HG02884 (cell line): Measurements from ENCODE around the gene COA3.
"Not testable (repeated sequence)": the region's sequence is repeated elsewhere in the genome, so short reads cannot be mapped to it uniquely, and the experiment has no call there.

ENCODE experiments used
- ATAC-seq: cut with Tn5 transposase; IDR thresholded peaks from one replicate; pipeline ENCODE4 v1.9.1; 2021; ENCODE audit warnings: mild to moderate bottlenecking, moderate library complexity; ENCODE audit not compliant: unreplicated experiment

The COA3 gene

GRCh38 chr17:42782166-42783061 lies 16.1 kb downstream of the COA3 start:
- no peak for ATAC-seq

GRCh38 chr17:42781639-42782165 lies 16.8 kb downstream of the COA3 start:
- ATAC-seq, result no peak

DNA sequence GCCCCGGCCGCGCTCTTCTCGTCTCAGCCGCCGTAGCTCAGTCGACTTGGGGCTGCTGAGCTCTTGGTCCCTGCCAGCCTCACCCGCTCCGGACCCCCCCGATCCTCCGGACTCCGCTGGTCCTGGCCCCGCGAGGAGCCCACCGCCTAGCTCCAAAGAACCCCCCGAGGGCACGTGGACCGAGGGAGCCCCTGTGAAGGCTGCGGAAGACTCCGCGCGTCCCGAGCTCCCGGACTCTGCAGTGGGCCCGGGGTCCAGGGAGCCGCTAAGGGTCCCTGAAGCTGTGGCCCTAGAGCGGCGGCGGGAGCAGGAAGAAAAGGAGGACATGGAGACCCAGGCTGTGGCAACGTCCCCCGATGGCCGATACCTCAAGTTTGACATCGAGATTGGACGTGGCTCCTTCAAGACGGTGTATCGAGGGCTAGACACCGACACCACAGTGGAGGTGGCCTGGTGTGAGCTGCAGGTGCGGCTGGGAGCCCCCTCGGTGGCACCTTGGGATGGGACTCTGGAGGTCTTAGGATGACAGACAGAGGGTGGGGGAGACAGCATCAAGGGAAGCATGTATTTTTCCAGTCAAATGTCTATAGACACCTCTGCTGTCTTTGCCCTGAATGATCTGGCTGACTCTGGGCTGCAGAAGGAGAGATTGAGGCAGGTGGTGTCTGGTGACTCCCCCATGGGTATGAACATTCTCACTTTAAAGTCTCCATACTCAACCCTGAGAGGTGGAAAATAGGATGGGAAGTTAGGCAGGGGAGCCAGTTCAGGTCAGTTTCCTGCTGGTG lies 17.5 kb downstream of the COA3 start:
- ATAC-seq, result no peak

- no peak for ATAC-seq
These were observed 18.3 kb downstream of the COA3 start, which contains the start of gene WNK4 for GRCh38 chr17:42779936-42780850. WNK4 (plus strand) TSS chr17:42780610; CDS start chr17:42780699, 89 bp downstream.

GRCh38 chr17:42779304-42779935 lies 19.1 kb downstream of the COA3 start:
- no peak for ATAC-seq

DNA sequence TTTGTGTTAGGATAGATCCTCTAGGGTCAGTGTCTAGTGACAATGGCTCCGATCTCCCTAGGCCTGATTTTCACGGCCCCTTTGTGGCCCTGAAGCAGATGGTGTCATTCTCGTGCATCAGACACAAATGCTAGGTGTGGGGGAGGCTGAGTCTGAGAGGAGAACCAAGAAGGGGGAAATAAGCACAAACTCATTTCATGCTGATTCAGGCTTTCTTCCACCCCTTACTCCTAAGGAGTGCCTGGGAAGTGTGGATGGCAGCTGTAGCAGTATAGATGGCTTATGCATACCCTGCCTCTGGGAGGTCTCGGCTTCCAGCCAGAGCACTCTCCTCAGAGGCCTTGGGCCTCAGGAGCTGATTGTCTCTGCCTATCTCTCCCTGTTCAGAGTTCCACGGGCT lies 19.9 kb downstream of the COA3 start:
- no peak for ATAC-seq

DNA sequence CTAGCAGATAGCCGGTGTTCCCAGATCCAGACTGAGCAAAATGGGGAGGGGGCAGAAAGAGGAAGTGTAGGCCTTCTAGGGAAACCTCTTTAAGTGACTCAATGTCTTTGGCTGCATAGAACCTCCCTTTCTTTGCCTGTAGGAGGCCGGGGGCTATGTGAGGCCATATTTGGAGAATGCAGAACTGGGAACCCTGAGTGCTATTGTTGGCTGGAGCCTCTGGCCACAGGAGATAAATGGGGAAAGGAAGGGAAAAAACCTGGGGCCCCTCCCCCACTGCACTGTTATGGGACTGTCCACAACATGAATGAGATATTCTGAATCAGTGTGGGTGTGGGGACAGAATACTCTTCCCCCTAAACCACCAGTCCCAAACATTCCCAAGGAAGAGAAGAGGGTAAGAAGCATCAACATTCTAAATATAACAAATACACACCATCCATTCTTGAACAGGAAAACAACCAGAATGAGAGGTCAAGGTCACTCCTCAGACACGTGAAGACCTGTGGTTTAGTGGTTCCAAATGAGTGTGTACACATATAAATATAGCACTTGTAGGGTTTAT lies 22.9 kb downstream of the COA3 start:
- no peak for ATAC-seq

- no peak for ATAC-seq
These were observed 24.3 kb downstream of the COA3 start for GRCh38 chr17:42774066-42774745.

- ATAC-seq, result no peak
These were observed 25.0 kb downstream of the COA3 start, which contains the start of gene VPS25 for GRCh38 chr17:42773290-42774035. VPS25 (plus strand) TSS chr17:42773449; CDS start chr17:42773476, 27 bp downstream.

DNA sequence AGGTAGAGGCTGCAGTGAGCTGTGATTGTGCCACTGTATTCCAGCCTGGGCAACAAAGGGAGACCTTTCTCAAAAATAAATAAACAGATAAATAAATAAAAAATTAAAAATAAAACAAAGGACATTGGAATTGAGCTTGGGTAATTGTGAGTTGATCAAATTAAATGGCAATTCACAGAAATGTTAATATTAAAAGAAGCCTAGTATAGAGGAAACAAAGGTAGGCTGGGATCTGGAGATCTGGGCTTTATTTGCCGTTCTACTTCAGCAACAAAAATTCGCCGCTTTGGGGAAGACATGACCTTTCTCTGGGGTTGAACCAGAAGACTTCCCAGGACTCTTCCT lies 25.6 kb downstream of the COA3 start:
- no peak for ATAC-seq

DNA sequence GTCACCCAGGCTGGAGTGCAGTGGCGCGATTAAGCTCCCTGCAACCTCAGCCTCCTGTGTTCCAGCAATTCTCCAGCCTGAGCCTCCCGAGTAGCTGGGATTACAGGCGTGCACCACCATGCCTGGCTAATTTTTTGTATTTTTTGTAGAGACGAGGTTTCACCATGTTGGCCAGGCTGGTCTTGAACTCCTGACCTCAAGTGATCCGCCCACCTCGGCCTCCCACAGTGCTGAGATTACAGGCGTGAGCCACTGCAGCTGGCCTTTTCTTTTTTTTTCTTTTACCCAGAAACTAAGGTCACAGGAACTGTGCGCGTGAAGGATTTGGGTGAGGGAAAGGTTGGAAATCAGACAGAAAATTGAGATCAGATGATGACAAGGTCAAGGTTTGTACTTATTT lies 28.5 kb downstream of the COA3 start:
- ATAC-seq, result not testable (repeated sequence)

DNA sequence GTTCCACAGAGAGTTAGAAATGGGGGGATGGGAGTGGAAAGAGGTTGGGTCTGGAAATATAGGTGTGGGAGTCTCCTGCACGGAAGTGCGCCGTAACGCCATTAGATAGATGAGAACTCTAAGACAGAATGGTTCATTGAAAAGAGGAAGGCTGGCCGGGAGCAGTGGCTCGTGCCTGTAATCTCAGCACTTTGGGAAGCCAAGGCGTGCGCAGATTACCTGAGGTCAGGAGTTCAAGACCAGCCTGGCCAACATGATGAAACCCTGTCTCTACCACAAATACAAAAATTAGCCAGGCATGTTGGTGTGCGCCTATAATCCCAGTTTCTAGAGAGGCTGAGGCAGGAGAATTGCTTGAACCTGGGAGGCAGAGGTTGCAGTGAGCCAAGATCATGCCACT lies 30.5 kb downstream of the COA3 start:
- ATAC-seq, result not testable (repeated sequence)

- no peak for ATAC-seq
These were observed 31.0 kb downstream of the COA3 start for GRCh38 chr17:42767512-42767911.

DNA sequence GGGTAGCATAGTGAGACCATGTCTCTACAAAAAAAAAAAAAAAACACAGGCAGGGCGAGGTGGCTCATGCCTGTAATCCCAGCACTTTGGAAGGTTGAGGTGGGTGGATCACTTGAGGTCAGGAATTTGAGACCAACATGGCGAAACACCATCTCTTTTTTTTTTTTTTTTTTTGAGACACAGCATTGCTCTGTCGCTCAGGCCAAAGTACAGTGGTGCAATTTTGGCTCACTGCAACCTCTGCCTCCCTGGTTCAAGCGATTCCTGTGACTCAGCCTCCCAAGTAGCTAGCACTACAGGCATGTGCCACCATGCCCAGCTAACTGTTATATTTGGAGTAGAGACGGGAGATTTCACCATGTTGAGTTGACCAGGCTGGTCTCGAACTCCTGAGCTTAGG lies 32.4 kb downstream of the COA3 start:
- no peak for ATAC-seq

DNA sequence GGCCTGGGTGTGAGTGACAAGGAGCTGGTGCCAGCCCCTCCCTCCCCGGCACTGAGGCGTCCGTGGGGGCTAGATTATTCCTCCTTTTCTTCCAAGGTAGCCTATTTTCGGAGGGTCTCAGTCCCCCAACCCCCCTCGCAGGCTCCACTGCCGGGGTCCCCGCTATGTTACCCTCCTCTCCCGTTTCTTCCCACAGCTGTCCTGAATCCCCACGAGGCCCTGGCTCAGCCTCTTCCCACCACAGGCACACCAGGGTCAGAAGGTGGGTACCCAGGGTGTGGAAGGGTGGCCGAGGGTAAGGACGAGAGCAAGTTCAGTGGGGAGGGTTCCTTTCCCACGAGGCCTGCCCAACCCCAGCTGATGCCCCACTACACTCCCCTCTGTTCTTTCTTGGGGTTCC lies 36.9 kb downstream of the COA3 start:
- no peak for ATAC-seq

DNA sequence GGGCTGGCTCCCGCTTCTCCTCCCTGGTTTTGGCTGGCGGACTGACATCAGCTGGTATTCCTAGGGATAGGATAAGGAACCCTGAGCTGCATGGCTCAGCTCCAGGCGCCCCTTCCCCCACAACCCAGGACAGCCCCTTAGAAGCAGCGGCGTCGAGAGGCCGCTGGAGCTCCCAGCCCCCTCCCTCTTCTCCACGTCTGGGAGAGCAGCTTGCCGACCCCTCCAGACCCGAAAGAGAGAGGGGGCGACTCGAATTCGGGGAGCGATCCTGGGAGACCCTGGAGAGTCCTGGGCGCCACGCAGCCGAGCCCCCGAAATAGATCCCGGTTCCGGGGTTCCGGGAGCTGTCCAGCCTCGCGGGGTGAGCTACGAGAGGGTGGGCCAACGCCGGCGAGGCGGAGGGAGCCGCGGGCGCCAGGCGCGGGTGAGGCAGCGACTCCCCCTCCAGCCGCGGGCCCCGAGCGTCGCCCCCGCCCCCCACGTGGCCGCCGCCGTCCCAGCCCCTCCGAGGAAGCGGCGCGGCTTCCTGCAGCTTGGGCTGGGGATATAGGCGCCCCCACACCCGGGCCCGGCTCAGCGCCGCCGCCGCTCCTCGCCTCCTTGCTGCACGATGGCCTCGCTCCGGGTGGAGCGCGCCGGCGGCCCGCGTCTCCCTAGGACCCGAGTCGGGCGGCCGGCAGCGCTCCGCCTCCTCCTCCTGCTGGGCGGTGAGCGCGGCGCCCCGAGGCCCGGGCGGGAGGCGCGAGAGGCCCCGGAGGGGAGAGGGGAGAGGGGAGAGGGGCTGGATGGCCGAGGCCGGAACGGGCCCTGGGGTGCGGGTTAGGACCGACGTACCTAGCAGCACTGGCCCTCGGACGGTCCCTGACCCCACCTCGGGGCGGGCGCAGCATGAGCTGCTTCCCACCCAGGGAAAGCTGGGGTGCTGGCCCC lies 37.6 kb downstream of the COA3 start, which contains the start of gene RAMP2:
Gene RAMP2, plus strand, starts transcription at position 576 of the 930 bp plus-strand sequence. Its CDS starts 35 bp downstream, at position 611.
- no peak for ATAC-seq

DNA sequence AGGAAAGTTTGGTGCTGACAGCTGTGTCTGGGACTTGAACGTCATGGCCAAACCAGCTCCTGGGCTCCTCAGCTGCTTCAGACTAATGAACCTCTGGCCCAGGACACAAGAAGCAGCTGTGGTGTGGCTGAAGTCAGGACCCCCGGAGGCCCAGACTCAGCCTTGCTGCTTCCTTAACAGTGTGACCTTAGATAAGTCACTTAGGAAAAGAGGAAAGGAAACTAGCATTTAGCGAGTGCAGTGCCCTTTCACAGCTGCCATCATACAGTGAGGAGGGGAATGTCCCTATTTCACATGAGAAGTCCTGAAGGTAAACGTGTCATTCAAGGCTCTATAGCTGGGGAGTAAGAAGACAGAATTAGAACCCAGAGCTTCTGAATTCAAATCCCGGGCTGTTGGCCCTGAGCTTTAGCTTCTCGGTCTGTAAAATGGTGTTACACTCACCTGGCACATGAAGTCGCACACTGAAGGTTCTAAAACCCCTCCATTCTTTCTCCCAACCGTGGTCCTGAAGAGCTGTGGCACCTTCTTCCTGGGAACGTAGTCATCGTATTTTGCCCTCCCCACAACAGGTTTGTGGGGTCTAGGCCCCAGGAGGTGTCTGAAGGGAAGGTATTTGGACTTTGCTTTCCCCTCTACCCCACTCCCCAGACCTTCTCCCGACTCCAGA lies 38.4 kb downstream of the COA3 start:
- ATAC-seq, result no peak
